GM21390 (cell line): Measurements from ENCODE around the gene PSMD9.

Experiments
- ATAC-seq: cut with Tn5 transposase; IDR thresholded peaks from one replicate; pipeline ENCODE4 v1.9.1; 2021; ENCODE audit not compliant: unreplicated experiment

Gene PSMD9

GRCh38 chr12:121949648-121950397 is 61.2 kb downstream of the PSMD9 start:
- no peak for ATAC-seq

GRCh38 chr12:121953117-121953692 is 64.6 kb downstream of the PSMD9 start:
- ATAC-seq = no peak

GRCh38 chr12:121953695-121954094 is 65.1 kb downstream of the PSMD9 start:
- ATAC-seq = no peak

DNA sequence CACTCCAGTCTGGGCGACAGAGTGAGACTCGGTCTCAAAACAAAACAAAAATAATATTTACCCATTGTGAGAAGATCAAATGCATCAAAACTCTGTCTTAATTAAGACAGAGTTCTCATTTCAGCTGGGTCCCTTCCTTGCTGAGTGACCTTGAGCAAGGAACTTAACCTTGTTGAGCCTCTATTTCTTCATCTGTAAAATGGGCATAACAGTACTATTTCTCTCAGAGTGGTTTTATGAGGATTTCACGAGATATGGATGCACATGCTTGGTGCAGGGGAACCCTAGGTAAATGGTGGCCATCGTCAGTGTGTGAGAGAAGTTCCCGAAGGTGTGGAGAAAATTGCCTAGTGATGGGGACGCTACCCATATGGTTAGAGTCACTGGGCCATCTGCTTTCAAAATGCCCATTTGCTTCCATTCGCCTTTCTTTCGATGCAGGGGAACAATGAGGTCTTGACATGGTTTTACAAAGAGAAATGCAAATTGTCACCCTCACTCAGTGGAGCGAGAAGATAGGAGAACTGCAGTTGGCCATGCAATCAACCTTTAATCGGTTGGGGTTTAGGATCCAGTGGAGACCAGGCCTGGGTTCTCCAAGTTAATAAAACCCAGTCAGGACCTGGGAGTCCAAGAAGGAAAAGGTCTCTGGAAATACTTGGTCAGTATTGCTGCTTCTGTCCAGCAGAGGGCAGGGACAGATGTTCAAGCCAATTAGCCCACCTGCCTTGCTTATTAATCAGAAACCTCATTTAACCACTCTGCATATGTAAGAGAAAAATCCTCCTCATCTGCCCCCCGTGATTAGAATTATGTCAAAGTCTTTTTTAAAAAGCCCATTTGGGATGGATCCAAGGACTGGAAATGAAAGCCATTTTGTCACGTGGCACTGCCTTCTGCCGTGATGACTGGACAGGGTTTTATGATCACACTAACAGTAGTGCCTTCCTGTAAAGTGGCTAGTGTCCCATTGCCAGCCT is 67.0 kb downstream of the PSMD9 start:
- ATAC-seq = no peak

DNA sequence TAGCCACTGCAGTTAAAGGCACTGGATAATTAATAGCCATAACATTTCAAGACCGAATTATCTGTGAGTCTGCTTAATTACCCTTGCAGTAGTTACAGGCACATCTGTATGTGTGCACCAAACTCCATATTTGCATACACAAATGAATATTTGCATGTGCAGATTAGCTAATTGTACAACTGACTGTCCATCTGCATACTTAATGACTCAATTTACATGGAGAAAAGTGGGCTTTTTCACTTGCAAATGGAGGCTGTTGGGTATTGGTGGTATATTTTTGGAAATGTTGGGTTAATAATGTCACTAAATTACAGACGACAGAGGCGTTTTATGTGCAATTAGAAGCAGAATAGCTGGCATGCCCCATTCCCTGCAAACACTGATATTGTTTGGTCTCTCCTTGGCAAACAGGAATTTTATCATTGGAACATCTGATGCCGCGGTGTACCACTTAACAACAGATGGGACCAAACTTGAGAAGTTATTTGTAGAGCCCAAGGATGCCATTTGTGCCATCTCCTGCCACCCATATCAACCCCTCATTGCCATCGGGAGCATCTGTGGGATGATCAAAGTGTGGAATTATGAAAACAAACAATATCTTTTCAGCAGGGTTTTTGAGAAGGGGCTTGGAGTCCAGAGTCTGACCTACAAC is 69.4 kb downstream of the PSMD9 start:
- no peak for ATAC-seq

DNA sequence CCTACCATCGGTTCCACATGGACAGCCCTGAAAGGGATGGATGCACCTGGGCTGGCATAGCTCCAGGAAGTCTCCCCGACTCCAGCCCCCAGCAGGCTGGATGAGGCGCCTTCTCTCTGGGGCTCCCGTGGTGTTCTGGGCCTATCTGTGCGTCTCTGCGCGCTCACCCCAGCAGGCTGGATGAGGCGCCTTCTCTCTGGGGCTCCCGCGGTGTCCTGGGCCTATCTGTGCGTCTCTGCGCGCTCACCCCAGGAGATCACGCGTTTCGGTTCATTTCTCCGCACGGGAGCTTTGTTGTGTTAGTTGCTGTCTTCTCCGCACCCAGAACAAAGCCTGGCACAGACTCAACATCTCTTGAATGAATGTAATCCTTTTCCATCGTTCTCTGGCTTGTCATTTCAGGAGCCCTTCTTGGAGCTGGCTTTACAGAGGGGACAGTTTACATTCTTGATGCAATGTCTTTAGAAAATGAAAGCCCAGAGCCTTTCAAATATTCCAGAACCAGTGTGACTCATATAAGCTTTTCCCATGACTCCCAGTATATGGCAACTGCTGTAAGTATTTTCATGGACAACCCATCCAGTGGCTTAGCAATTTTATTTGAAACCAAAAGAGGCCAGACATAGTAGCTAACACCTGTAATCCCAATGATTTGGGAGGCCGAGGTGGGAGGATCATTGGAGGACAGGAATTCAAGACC is 70.1 kb downstream of the PSMD9 start:
- no peak for ATAC-seq

- no peak for ATAC-seq
These were observed 72.0 kb downstream of the PSMD9 start for GRCh38 chr12:121960541-121960940.

DNA sequence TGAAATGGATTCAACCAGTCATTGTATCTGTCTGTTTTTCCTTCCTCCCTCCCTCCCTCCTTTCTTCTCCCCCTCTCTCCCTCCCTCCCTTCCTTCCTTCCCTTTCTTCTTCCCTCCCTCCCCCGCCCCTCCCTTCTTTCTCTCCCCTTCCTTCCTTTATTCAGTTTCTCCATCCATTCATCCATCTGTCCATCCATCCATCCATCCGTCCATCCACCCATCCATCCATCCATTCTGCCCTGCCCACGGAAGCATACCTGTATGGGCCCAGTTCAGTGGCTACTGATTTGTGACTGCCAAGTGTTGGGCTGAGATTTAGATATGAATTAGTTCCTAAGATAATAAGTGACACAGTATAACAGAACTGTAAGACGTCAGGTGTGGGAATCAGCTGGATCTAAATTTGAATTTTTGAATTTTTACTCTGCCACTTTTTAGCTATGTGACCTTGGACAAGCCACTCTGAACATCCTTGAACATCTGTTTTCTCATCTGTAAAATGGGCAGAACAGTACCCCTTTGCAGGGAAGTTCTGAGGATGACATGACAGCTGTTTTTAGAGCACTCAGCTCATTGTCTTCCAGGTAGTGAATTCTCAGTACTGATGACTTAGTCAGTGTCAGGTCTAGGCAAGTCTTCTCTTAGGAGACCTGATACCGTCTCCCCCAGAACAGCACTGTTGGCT is 72.7 kb downstream of the PSMD9 start:
- ATAC-seq = no peak

- no peak for ATAC-seq
These were observed 74.9 kb downstream of the PSMD9 start for GRCh38 chr12:121963341-121964018.

DNA sequence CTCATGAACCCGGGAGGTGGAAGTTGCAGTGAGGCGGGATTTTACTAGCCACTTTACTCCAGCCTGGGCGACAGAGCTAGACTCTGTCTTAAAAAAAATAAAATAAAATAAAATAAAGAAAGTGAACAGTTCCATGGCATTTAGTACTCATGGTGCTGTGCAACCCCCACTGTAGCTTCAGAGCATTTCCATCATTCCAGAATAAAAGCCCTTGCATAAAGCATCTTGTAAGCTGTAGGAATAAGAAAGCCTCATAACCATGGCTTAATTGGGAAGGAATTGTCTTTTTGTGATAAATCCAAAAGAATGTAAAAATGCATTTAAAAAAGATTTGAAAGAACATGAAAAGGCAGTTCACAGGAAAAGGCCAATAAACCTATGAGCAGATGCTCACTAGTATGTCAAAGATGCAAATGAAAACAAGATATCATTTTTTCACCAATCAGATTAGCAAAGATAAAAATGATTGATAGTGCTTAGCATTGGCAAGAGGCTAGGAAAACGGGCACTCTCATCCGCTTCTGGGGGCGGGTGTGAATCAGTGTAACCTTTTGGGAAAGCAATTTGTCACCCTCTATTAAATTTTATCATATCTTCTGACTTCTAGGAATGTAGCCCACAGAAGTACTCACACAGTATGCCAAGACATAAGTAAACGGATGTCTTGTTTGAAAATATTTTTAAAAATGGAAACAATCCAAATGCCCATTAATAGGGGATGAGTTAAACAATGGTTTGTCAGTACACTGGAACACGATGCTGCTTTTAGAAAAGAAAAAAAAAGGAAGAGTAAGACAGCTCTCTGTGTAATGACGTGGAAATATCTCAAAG is 76.4 kb downstream of the PSMD9 start:
- ATAC-seq = no peak

DNA sequence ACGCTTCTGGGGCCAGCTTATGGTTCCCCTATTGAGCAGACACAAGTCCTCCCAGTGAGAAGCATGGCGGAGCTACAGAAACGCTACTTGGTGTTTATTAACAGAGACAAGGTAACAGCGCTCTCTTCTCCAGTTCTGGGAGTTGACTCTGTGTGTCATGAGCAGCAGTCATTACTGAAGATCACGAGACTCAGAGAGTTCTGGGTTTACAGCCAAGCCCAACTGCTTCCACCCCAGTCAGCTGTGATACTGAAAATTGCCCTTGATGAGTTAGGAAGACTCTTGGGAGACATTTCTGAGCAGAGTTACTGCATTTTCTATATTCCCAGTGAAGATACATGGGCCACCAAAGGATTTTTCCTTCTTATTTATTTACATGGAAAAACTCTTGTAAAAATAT is 78.4 kb downstream of the PSMD9 start:
- no peak for ATAC-seq
